ENCODE data around the gene TAS2R14. TPM values are rescaled to one million over a fixed set of nuclear protein-coding genes. Genes with fewer than 3 reads are reported as not detected.

TAS2R14 gene
- total and polyA plus RNA-seq, 2 of the 13 experiments (the other 11 are each of a cell fraction or from before 2014, with no cell fraction given), result 1.1 to 2.3 TPM

DNA sequence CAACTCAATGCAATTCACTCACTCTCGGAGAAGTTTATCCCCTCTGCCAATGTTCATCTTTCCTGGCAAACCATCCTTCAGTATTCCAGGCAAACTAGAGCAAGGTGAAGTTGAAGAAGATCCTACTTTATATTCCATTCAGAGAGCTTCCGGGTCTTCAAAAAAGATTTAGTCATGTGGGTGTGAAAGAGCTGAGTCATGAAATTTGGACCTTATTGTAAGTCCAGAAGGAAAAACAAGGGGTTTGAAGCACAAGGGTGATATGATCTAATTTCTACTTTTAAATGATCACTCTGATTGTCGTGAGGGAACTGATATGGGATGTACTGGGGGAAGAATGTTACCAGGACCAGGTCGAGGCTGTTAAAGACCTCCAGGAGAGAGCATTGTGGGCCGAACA, 12.8 kb downstream of the TAS2R14 start:
- Histone ChIP-seq H3K36me3 (replicated peaks in 1 of 2; ENCODE audit: control insufficient read depth in 1 of 2, insufficient read depth in 2 of 2, low read length in 2 of 2) (no peaks in the 10 kb centered on the region), H3K9me3 (ENCODE audit: low read length) (no peaks in the 10 kb centered on the region), H3K27me3 (ENCODE audit: control insufficient read depth in 1 of 2, insufficient read depth in 2 of 2, low read length in 2 of 2) (no peaks in the 10 kb centered on the region), H4K20me1 (ENCODE audit: insufficient read depth, low read length) (no peaks in the 10 kb centered on the region), H2AFZ (ENCODE audit: low read length) (no peak overlapping the region), H3K4me3 (replicated peaks in 1 of 3; ENCODE audit: insufficient read depth in 1 of 3, low read depth in 2 of 3, low read length in 3 of 3) (no peak overlapping the region), H3K9ac (ENCODE audit: insufficient read depth, low read depth, low read length) (no peak overlapping the region), H3K4me1 (ENCODE audit: insufficient read depth, low read length) (peaks cover 24% of the 10 kb centered on the region), H3K4me2 (ENCODE audit: low read depth, low read length) (no peak overlapping the region), H3K27ac (ENCODE audit: extremely low read length, insufficient read depth, low read length) (no peak overlapping the region), H3K79me2 (ENCODE audit: insufficient read depth, low read length) (no peaks in the 10 kb centered on the region)
- FAIRE-seq, result no peak
- in situ Hi-C loops (cut with HindIII; ENCODE audit: extremely low pct_ligation_motif_present, low pct_unique_long_range_greater_than_20kb) (no loop called here), intact Hi-C loops (cut with micrococcal nuclease; ENCODE audit: unreplicated experiment) (no loop called here)
- TF ChIP-seq MAFF (IDR thresholded peaks at IDR 0.05; ENCODE audit: low read depth, low read length) (peak; percentile 94), ZBTB3 (CRISPR knock-in tag; IDR thresholded peaks at IDR 0.05; ENCODE audit: borderline replicate concordance, low read depth) (no peak), NFE2L2 (IDR thresholded peaks at IDR 0.05; ENCODE audit: low read length) (peak; percentile 37; the same call in 1 of the 2 replicates), MAFK (conservative IDR thresholded peaks at IDR 0.05 in 1 of 2, IDR thresholded peaks at IDR 0.05 in 1 of 2; ENCODE audit: low read length in 2 of 2) (peak; percentile 93 to 96)
- over 99% methylated on average over 5 of the region's 5 CpGs for WGBS (ENCODE audit: low lambda C conversion rate)
- POLR2A ChIA-PET, result no interaction called here
- no peak for DNase-seq (ENCODE audit: low spot score)
- no TSS peak for BruUV-seq (replicated peaks)
- ATAC-seq, result no peak
- CTCF ChIA-PET (ENCODE audit: low intra/inter-chr PET ratio, low total read pairs), result no interaction called here

- peaks cover 12% of the 10 kb centered on the region; the same call in 1 of the 2 replicates for H3K4me1 ChIP-seq (ENCODE audit: insufficient read depth, low read length)
- ChIA-PET POLR2A (no interaction called here), CTCF (ENCODE audit: low intra/inter-chr PET ratio, low total read pairs) (no interaction called here)
- DNase-seq (ENCODE audit: low spot score) (no peak), FAIRE-seq (peak; percentile 21), ATAC-seq (peak; percentile 61; the same call in 2 of the 3 replicates)
- H3K27me3 ChIP-seq (ENCODE audit: control insufficient read depth in 1 of 2, insufficient read depth in 2 of 2, low read length in 2 of 2), result no peaks in the 10 kb centered on the region
- H3K27ac ChIP-seq (ENCODE audit: extremely low read length, insufficient read depth, low read length), result no peak overlapping the region
- no peaks in the 10 kb centered on the region for H4K20me1 ChIP-seq (ENCODE audit: insufficient read depth, low read length)
- H3K36me3 ChIP-seq (replicated peaks in 1 of 2; ENCODE audit: control insufficient read depth in 1 of 2, insufficient read depth in 2 of 2, low read length in 2 of 2), result no peaks in the 10 kb centered on the region
- no peak overlapping the region for H2AFZ ChIP-seq (ENCODE audit: low read length)
- intact Hi-C loops (cut with micrococcal nuclease; ENCODE audit: unreplicated experiment), result no loop called here
- no peaks in the 10 kb centered on the region for H3K9me3 ChIP-seq (ENCODE audit: low read length)
- no peak overlapping the region for H3K9ac ChIP-seq (ENCODE audit: insufficient read depth, low read depth, low read length)
- WGBS (ENCODE audit: low lambda C conversion rate), result 93% methylated on average over 1 of the region's 1 CpG
- in situ Hi-C loops (cut with HindIII; ENCODE audit: extremely low pct_ligation_motif_present, low pct_unique_long_range_greater_than_20kb), result no loop called here
- BruUV-seq (replicated peaks), result no TSS peak
- H3K79me2 ChIP-seq (ENCODE audit: insufficient read depth, low read length), result no peaks in the 10 kb centered on the region
- no peak overlapping the region for H3K4me2 ChIP-seq (ENCODE audit: low read depth, low read length)
- no peak overlapping the region for H3K4me3 ChIP-seq (replicated peaks in 1 of 3; ENCODE audit: insufficient read depth in 1 of 3, low read depth in 2 of 3, low read length in 3 of 3)
- TF ChIP-seq KIAA2018 (CRISPR knock-in tag; IDR thresholded peaks at IDR 0.05; ENCODE audit: borderline replicate concordance), result no peak
- TF ChIP-seq MAFK (conservative IDR thresholded peaks at IDR 0.05 in 1 of 2, IDR thresholded peaks at IDR 0.05 in 1 of 2; ENCODE audit: low read length in 2 of 2), result no peak
- TF ChIP-seq SOX5 (CRISPR knock-in tag; IDR thresholded peaks at IDR 0.05; ENCODE audit: borderline replicate concordance), result no peak
- TF ChIP-seq KDM5B (CRISPR knock-in tag; IDR thresholded peaks at IDR 0.05; ENCODE audit: borderline replicate concordance), result no peak
- TF ChIP-seq SETDB1 (CRISPR knock-in tag; IDR thresholded peaks at IDR 0.05; ENCODE audit: borderline replicate concordance), result no peak
- no peak for TF ChIP-seq JDP2 (CRISPR knock-in tag; IDR thresholded peaks at IDR 0.05; ENCODE audit: borderline replicate concordance)
- TF ChIP-seq CHCHD3 (CRISPR knock-in tag; IDR thresholded peaks at IDR 0.05), result no peak
- no peak for TF ChIP-seq ZZZ3 (CRISPR knock-in tag; IDR thresholded peaks at IDR 0.05; ENCODE audit: borderline replicate concordance)
Measured at GRCh38 chr12:10919809-10920208, 19.3 kb downstream of the TAS2R14 start.
